Body of pancreas (tissue), 4 donors: ENCODE measurements around the gene NUSAP1. TPM values are rescaled to one million over a fixed set of nuclear protein-coding genes. Genes with fewer than 3 reads are reported as not detected.

Source experiments
- ATAC-seq: fragments of 150-250 bp; one replicate; pipeline ENCODE4 v1.9.1; 2016
- DNase-seq, 4 donors: peaks; one replicate each; pipeline ENCODE4 v3.0.0-alpha.2; 2019
- H3K27ac ChIP-seq, 4 donors: fragments of 200-600 bp; sonication (generic); 1 replicate in 3 of 4; 2 replicates in 1 of 4; pipeline versions ENCODE4 v1.5.1 to v1.6.1; 2016 to 2019; ENCODE audit warnings: mild to moderate bottlenecking in 1 of 4, mixed read lengths in 1 of 4, moderate library complexity in 1 of 4
- H3K27me3 ChIP-seq, 2 donors: fragments of 200-600 bp; sonication (generic); one replicate each; pipeline ENCODE4 v1.6.0; 2016; ENCODE audit warnings: mild to moderate bottlenecking in 1 of 2
- H3K36me3 ChIP-seq, 2 donors: fragments of 200-600 bp; sonication (generic); replicated peaks in 1 of 2; 2 replicates each; pipeline ENCODE4 v1.5.1; 2016; ENCODE audit warnings: low read depth in 2 of 2; ENCODE audit not compliant: insufficient read depth in 1 of 2
- H3K4me1 ChIP-seq: fragments of 200-600 bp; sonication (generic); one replicate; pipeline ENCODE4 v1.6.0; 2016
- H3K4me3 ChIP-seq, 2 donors: fragments of 200-600 bp; sonication (generic); 1 replicate in 1 of 2; 2 replicates in 1 of 2; pipeline ENCODE4 v1.5.1; 2016 to 2019
- H3K9me3 ChIP-seq, 3 donors: fragments of 200-600 bp; sonication (generic); 1 replicate in 2 of 3; 2 replicates in 1 of 3; pipeline ENCODE4 v1.5.1; 2016
- POLR2A ChIP-seq, 3 donors: fragments of 450-650 bp; IDR thresholded peaks; one replicate each; pipeline ENCODE4 v1.6.1; 2016; ENCODE audit warnings: antibody characterized with exemption in 3 of 3, mild to moderate bottlenecking in 2 of 3
- WGBS, 2 donors: methylation state at CpG; one replicate each; pipeline ENCODE4 v1.1.5; 2017; 5-methylcytosine and 5-hydroxymethylcytosine counted together
- intact Hi-C: fragments of 100-400 bp; cut with DNase I; formaldehyde crosslinking; loops from one replicate; pipeline ENCODE4 v1.15.1; 2023
- total RNA-seq, 2 donors: library from RNA; depleted of rRNA; stranded (reverse); fragments of >200 nt; gene quantifications; one replicate each; pipeline ENCODE4 v1.1.0, GENCODE V29; 2016
- TF ChIP-seq, protein P1 (sequence below), 7 experiments: fragments of 450-650 bp in 4 of 7; fragments of 200-600 bp in 3 of 7; sonication (generic) in 3 of 7; IDR thresholded peaks; one replicate each; pipeline ENCODE4 v1.5.1; 2016 to 2019; ENCODE audit warnings: antibody characterized with exemption in 7 of 7

Gene NUSAP1
- total RNA-seq, 2 donors from 2014 or later, result 2.1 to 5.3 TPM

DNA sequence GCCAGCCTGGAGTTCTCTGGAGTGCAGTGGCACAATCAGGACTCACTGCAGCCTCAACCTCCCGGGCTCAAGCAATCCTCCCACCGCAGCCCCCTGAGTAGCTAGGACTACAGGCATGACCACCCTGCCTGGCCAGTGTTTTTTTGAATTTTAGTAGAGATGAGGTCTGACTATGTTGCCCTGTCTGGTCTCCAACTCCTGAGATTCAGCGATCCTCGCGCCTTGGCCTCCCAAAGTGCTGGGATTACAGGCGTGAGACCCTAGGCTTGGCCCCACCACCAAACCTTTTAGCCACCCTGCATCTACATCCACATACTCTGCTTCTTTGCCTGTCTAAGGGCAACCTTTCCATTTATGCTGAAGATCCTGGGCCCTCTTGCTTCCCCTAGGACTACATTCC is 4.4 kb downstream of the NUSAP1 start:
- no peak for ATAC-seq
- Histone ChIP-seq H3K4me3 (no peak overlapping the region), H3K36me3 (no peaks in the 10 kb centered on the region), H3K9me3 (no peaks in the 10 kb centered on the region), H3K27ac (no peak overlapping the region), H3K4me1 (peaks cover 9% of the 10 kb centered on the region), H3K27me3 (no peaks in the 10 kb centered on the region)
- 97 to 100% methylated on average over 6 of the region's 6 CpGs for WGBS, 2 donors
- DNase-seq, result no peak
- no peak for TF ChIP-seq POLR2A (IDR thresholded peaks at IDR 0.05)
- TF ChIP-seq, protein P1, sequence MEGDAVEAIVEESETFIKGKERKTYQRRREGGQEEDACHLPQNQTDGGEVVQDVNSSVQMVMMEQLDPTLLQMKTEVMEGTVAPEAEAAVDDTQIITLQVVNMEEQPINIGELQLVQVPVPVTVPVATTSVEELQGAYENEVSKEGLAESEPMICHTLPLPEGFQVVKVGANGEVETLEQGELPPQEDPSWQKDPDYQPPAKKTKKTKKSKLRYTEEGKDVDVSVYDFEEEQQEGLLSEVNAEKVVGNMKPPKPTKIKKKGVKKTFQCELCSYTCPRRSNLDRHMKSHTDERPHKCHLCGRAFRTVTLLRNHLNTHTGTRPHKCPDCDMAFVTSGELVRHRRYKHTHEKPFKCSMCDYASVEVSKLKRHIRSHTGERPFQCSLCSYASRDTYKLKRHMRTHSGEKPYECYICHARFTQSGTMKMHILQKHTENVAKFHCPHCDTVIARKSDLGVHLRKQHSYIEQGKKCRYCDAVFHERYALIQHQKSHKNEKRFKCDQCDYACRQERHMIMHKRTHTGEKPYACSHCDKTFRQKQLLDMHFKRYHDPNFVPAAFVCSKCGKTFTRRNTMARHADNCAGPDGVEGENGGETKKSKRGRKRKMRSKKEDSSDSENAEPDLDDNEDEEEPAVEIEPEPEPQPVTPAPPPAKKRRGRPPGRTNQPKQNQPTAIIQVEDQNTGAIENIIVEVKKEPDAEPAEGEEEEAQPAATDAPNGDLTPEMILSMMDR (IDR thresholded peaks at IDR 0.05), result no peak
- intact Hi-C loops, result no loop called here

DNA sequence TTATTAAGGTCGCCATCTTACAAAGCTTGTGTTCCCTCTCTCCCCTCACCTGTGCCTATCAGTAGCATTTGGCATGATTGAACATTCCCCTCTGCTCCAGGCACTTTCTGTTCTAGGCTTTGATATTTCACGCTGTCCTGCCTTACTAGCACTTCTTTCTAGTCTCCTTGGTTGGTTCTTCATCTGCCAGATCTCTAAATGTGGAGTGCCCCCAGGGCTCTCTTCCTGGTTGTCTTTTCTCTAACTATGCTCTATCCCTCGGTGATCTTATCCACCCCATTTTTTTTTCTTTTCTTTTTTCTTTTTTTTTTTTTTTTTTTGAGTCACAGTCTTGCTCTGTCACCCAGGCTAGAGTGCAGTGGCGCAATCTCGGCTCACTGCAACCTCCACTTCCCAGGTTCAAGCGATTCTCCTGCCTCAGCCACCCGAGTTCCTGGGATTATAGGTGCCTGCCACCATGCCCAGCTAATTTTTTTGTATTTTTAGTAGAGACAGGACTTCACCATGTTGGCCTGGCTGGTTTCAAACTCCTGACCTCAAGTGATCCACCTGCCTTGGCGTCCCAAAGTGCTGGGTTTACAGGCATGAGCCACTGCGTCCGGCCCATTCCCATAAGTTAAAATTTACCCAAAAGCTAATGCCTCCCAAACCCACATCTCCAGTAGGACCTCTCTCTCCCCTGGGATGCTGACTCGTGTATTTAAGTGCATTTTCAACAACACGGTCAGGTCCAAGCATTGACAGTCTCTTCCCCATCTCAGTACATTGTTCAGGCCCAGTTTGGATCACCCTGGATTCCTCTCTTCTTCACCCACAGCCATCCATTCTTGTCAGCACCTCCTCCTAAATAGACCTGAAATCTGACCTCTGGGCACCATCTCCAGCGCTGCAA is 5.2 kb downstream of the NUSAP1 start:
- H3K36me3 ChIP-seq, result no peaks in the 10 kb centered on the region
- H3K27ac ChIP-seq, result no peak overlapping the region
- ATAC-seq (no peak), DNase-seq (no peak)
- no peaks in the 10 kb centered on the region for H3K9me3 ChIP-seq
- no peak overlapping the region for H3K4me3 ChIP-seq
- no peaks in the 10 kb centered on the region for H3K27me3 ChIP-seq
- 86 to 92% methylated on average over 13 of the region's 13 CpGs for WGBS, 2 donors
- peaks cover 9% of the 10 kb centered on the region for H3K4me1 ChIP-seq
- TF ChIP-seq, protein P1 (IDR thresholded peaks at IDR 0.05), result no peak
- TF ChIP-seq POLR2A (IDR thresholded peaks at IDR 0.05), result no peak
- intact Hi-C loops, result no loop called here

- H3K27ac ChIP-seq, result no peak overlapping the region
- no peaks in the 10 kb centered on the region for H3K4me1 ChIP-seq
- TF ChIP-seq, protein P1 (IDR thresholded peaks at IDR 0.05), result no peak
- TF ChIP-seq POLR2A (IDR thresholded peaks at IDR 0.05), result no peak
- no peak overlapping the region for H3K4me3 ChIP-seq
- H3K9me3 ChIP-seq, result no peaks in the 10 kb centered on the region
- intact Hi-C loops, result no loop called here
- WGBS, 2 donors, result 79 to 81% methylated on average over 5 of the region's 5 CpGs
- no peaks in the 10 kb centered on the region for H3K36me3 ChIP-seq
- H3K27me3 ChIP-seq, result no peaks in the 10 kb centered on the region
- ATAC-seq (no peak), DNase-seq (no peak)
These were observed 7.6 kb downstream of the NUSAP1 start for GRCh38 chr15:41340189-41340695.

DNA sequence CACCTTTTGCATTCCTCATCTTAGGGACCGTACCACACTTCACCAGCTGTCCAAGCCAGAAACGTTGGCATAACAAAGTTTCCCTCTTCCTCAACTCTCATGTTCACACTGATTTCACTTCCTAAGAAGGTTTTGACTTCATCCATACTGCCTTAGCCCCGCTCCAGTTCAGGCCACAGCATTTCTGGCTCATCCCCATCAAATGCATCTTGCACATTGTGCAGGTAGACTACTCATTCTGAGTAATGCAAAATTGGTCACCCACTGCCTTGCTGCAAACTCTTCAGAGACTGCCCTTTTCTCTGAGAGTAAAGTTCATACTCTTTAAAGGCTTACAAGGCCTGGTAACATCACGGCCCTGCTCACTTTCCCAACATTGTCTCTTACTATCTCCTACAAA is 8.8 kb downstream of the NUSAP1 start:
- Histone ChIP-seq H3K4me1 (no peaks in the 10 kb centered on the region), H3K36me3 (no peaks in the 10 kb centered on the region), H3K4me3 (no peak overlapping the region), H3K9me3 (no peaks in the 10 kb centered on the region), H3K27ac (no peak overlapping the region), H3K27me3 (no peaks in the 10 kb centered on the region)
- intact Hi-C loops, result no loop called here
- DNase-seq, result no peak
- ATAC-seq, result no peak
- TF ChIP-seq POLR2A (IDR thresholded peaks at IDR 0.05), result no peak
- TF ChIP-seq, protein P1 (IDR thresholded peaks at IDR 0.05), result no peak
- 66 to 81% methylated on average over 4 of the region's 4 CpGs for WGBS, 2 donors
